Trophoblast cell (in vitro differentiated cells and primary cell): ENCODE measurements around the gene TAOK3.

ENCODE experiments used
- DNase-seq, 2 donors: peaks; one replicate each; pipeline ENCODE4 v3.0.0-alpha.2; 2016
- H2AFZ ChIP-seq: 2 replicates; pipeline ENCODE4 v1.6.1; 2013; ENCODE audit warnings: low read length, moderate library complexity, mild to moderate bottlenecking; ENCODE audit not compliant: insufficient read depth, poor library complexity
- H2AK5ac ChIP-seq: 2 replicates; pipeline ENCODE4 v1.6.1; 2013; ENCODE audit warnings: mild to moderate bottlenecking, low read length
- H2BK120ac ChIP-seq: 2 replicates; pipeline ENCODE4 v1.6.1; 2013; ENCODE audit warnings: low read length, mild to moderate bottlenecking, moderate library complexity; ENCODE audit not compliant: insufficient read depth, poor library complexity
- H2BK12ac ChIP-seq: 2 replicates; pipeline ENCODE4 v1.6.1; 2013; ENCODE audit warnings: mild to moderate bottlenecking, low read length, moderate library complexity
- H2BK5ac ChIP-seq: 2 replicates; pipeline ENCODE4 v1.6.1; 2013; ENCODE audit warnings: low read length, low read depth, moderate library complexity, mild to moderate bottlenecking; ENCODE audit not compliant: poor library complexity
- H3K14ac ChIP-seq: 2 replicates; pipeline ENCODE4 v1.6.1; 2013; ENCODE audit warnings: mild to moderate bottlenecking, low read length
- H3K18ac ChIP-seq: 2 replicates; pipeline ENCODE4 v1.6.1; 2013; ENCODE audit warnings: mild to moderate bottlenecking, low read length
- H3K23ac ChIP-seq: 2 replicates; pipeline ENCODE4 v1.6.1; 2013; ENCODE audit warnings: low read length
- H3K27ac ChIP-seq: 2 replicates; pipeline ENCODE4 v1.5.1; 2013; ENCODE audit warnings: low read depth, mild to moderate bottlenecking, inconsistent platforms, low read length, moderate library complexity
- H3K27me3 ChIP-seq: 2 replicates; pipeline ENCODE4 v1.6.1; 2013; ENCODE audit warnings: inconsistent platforms, mild to moderate bottlenecking, low read length, moderate library complexity; ENCODE audit not compliant: insufficient read depth
- H3K36me3 ChIP-seq, 2 experiments: 1 replicate in 1 of 2; 2 replicates in 1 of 2; pipeline ENCODE4 v1.6.1; 2013; ENCODE audit warnings: low read length in 2 of 2, mild to moderate bottlenecking in 2 of 2, moderate library complexity in 1 of 2; ENCODE audit not compliant: insufficient read depth in 2 of 2, control insufficient read depth in 1 of 2
- H3K4ac ChIP-seq: 2 replicates; pipeline ENCODE4 v1.6.1; 2013; ENCODE audit warnings: low read depth, mild to moderate bottlenecking, low read length, moderate library complexity
- H3K4me1 ChIP-seq, 2 experiments: 1 replicate in 1 of 2; 2 replicates in 1 of 2; pipeline ENCODE4 v1.6.1; 2013; ENCODE audit warnings: low read length in 2 of 2, mild to moderate bottlenecking in 2 of 2, moderate library complexity in 1 of 2; ENCODE audit not compliant: insufficient read depth in 2 of 2, control insufficient read depth in 1 of 2
- H3K4me2 ChIP-seq: 2 replicates; pipeline ENCODE4 v1.6.1; 2013; ENCODE audit warnings: inconsistent platforms, mild to moderate bottlenecking, low read length, moderate library complexity
- H3K4me3 ChIP-seq: 2 replicates; pipeline ENCODE4 v1.5.1; 2013; ENCODE audit warnings: mild to moderate bottlenecking, low read depth, low read length, inconsistent platforms
- H3K79me1 ChIP-seq: one replicate; pipeline ENCODE4 v1.6.1; 2013; ENCODE audit warnings: low read length
- H3K79me2 ChIP-seq: 2 replicates; pipeline ENCODE4 v1.6.1; 2013; ENCODE audit warnings: low read length, mild to moderate bottlenecking; ENCODE audit not compliant: control insufficient read depth, insufficient read depth, poor library complexity
- H3K9ac ChIP-seq: 2 replicates; pipeline ENCODE4 v1.6.1; 2013; ENCODE audit warnings: mild to moderate bottlenecking, low read length
- H3K9me3 ChIP-seq: 2 replicates; pipeline ENCODE4 v1.6.1; 2013; ENCODE audit warnings: low read depth, mild to moderate bottlenecking, control low read depth, inconsistent platforms, low read length; ENCODE audit not compliant: insufficient read depth
- H4K12ac ChIP-seq: 2 replicates; pipeline ENCODE4 v1.6.1; 2013; ENCODE audit warnings: low read depth, mild to moderate bottlenecking, low read length, moderate library complexity
- H4K8ac ChIP-seq: 2 replicates; pipeline ENCODE4 v1.6.1; 2013; ENCODE audit warnings: low read depth, mild to moderate bottlenecking, low read length, moderate library complexity
- H4K91ac ChIP-seq: one replicate; pipeline ENCODE4 v1.6.1; 2013; ENCODE audit warnings: low read depth, mild to moderate bottlenecking, low read length, moderate library complexity
- WGBS: extraction: QIAGEN DNeasy Blood & Tissue Kit; methylation state at CpG from one replicate; pipeline ENCODE4 v1.1.7; 2013; ENCODE audit warnings: missing lambda C conversion rate; ENCODE audit not compliant: insufficient read length, insufficient coverage; ENCODE audit errors: extremely low coverage; 5-methylcytosine and 5-hydroxymethylcytosine counted together

TAOK3 gene

DNA sequence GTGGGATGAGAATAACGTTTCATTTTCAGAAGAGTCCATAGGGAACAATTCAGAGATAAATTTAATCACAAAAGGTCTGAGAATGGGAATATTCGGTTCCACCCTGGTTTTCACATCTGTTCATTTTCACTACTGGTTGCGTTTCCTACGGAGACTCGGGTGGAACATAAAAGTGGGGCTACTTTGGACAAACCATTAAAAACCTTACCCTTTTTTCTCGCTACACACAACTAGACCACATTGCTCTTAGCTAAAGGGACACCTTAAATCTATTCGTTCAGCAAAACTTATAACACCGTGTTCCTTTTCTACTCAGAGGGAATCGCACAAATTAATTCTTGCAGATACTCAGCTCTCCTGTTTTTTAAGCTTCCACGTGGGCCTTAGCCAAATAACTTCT, 2.6 kb upstream of the TAOK3 start:
- Histone ChIP-seq H2BK5ac (no peak overlapping the region), H3K9ac (no peak overlapping the region), H3K4me3 (no peak overlapping the region), H4K8ac (no peak overlapping the region), H3K27me3 (peaks cover 8% of the 10 kb centered on the region), H3K14ac (no peak overlapping the region), H2BK12ac (no peak overlapping the region), H3K79me1 (peaks cover 8% of the 10 kb centered on the region), H3K4ac (no peak overlapping the region), H3K36me3 (peaks cover 0 to 1% of the 10 kb centered on the region in 2 experiments), H3K27ac (no peak overlapping the region), H4K12ac (no peak overlapping the region), H3K9me3 (no peaks in the 10 kb centered on the region), H3K4me2 (peak overlapping the region; percentile 98), H2AK5ac (no peak overlapping the region), H3K4me1 (no peaks in the 10 kb centered on the region), H3K79me2 (peaks cover 10% of the 10 kb centered on the region), H2AFZ (no peak overlapping the region), H3K23ac (no peak overlapping the region), H2BK120ac (no peak overlapping the region), H3K18ac (no peak overlapping the region), H4K91ac (no peak overlapping the region)
- no CpG with 5 or more reads among the region's 10 CpGs for WGBS
- DNase-seq = no peak

- Histone ChIP-seq H3K27me3 (peaks cover 8% of the 10 kb centered on the region), H3K4me3 (no peak overlapping the region), H3K18ac (no peak overlapping the region), H3K4me2 (no peak overlapping the region), H3K9ac (no peak overlapping the region), H4K8ac (no peak overlapping the region), H2BK5ac (no peak overlapping the region), H2BK12ac (no peak overlapping the region), H3K4ac (no peak overlapping the region), H2BK120ac (no peak overlapping the region), H3K79me2 (peaks cover 10% of the 10 kb centered on the region), H3K9me3 (no peaks in the 10 kb centered on the region), H3K79me1 (peaks cover 8% of the 10 kb centered on the region), H4K12ac (no peak overlapping the region), H3K14ac (no peak overlapping the region), H2AK5ac (no peak overlapping the region), H3K23ac (no peak overlapping the region), H2AFZ (no peak overlapping the region), H4K91ac (no peak overlapping the region), H3K36me3 (peaks cover 0 to 1% of the 10 kb centered on the region in 2 experiments), H3K4me1 (no peaks in the 10 kb centered on the region), H3K27ac (no peak overlapping the region)
- no CpG with 5 or more reads among the region's 5 CpGs for WGBS
- DNase-seq = no peak
These were observed 2.2 kb upstream of the TAOK3 start for GRCh38 chr12:118374909-118375308.

GRCh38 chr12:118374126-118374725, 1.5 kb upstream of the TAOK3 start:
- H3K23ac ChIP-seq = no peak overlapping the region
- H3K27me3 ChIP-seq = peaks cover 8% of the 10 kb centered on the region
- no peak overlapping the region for H3K4ac ChIP-seq
- no peak overlapping the region for H2BK120ac ChIP-seq
- H3K79me2 ChIP-seq = peaks cover 10% of the 10 kb centered on the region
- no peak overlapping the region for H4K91ac ChIP-seq
- H3K4me2 ChIP-seq = no peak overlapping the region
- no peak overlapping the region for H3K9ac ChIP-seq
- no peak overlapping the region for H3K27ac ChIP-seq
- H2BK12ac ChIP-seq = no peak overlapping the region
- no peak overlapping the region for H3K4me3 ChIP-seq
- H3K79me1 ChIP-seq = peaks cover 8% of the 10 kb centered on the region
- no peaks in the 10 kb centered on the region for H3K4me1 ChIP-seq
- no peak overlapping the region for H2BK5ac ChIP-seq
- WGBS = no CpG with 5 or more reads among the region's 14 CpGs
- H3K18ac ChIP-seq = no peak overlapping the region
- no peaks in the 10 kb centered on the region for H3K9me3 ChIP-seq
- no peak overlapping the region for H4K8ac ChIP-seq
- H3K36me3 ChIP-seq = no peaks in the 10 kb centered on the region
- H4K12ac ChIP-seq = no peak overlapping the region
- no peak overlapping the region for H2AFZ ChIP-seq
- no peak overlapping the region for H3K14ac ChIP-seq
- no peak overlapping the region for H2AK5ac ChIP-seq
- DNase-seq = no peak

- Histone ChIP-seq H4K91ac (no peak overlapping the region), H3K4me1 (no peaks in the 10 kb centered on the region), H3K79me1 (peaks cover 8% of the 10 kb centered on the region), H3K9me3 (no peaks in the 10 kb centered on the region), H3K4me2 (peak overlapping the region; percentile 90), H3K14ac (no peak overlapping the region), H2BK12ac (no peak overlapping the region), H3K79me2 (peaks cover 10% of the 10 kb centered on the region), H4K12ac (no peak overlapping the region), H2BK5ac (no peak overlapping the region), H2AFZ (no peak overlapping the region), H3K27me3 (peaks cover 8% of the 10 kb centered on the region), H3K4ac (no peak overlapping the region), H3K9ac (peak overlapping the region; percentile 38), H2BK120ac (no peak overlapping the region), H3K27ac (no peak overlapping the region), H3K23ac (no peak overlapping the region), H4K8ac (peak overlapping the region; percentile 43), H3K36me3 (no peaks in the 10 kb centered on the region), H3K4me3 (no peak overlapping the region), H2AK5ac (no peak overlapping the region), H3K18ac (no peak overlapping the region)
- peak in 1 of 2 donors; percentile 5 for DNase-seq
- WGBS = no CpG with 5 or more reads among the region's 5 CpGs
These were observed 909 bp upstream of the TAOK3 start for GRCh38 chr12:118373616-118374015.
